H1 (cell line): ENCODE data around the gene CREB3L4.

Experiments used
- CHD1 ChIP-seq: IDR thresholded peaks from 2 replicates; pipeline ENCODE4 v1.6.1; 2012; ENCODE audit warnings: low read depth, low read length, improper control_type of control experiment
- CHD2 ChIP-seq: IDR thresholded peaks from 2 replicates; pipeline ENCODE4 v1.6.1; 2012; ENCODE audit warnings: low read length, improper control_type of control experiment
- CREB1 ChIP-seq: IDR thresholded peaks from 2 replicates; pipeline ENCODE4 v1.6.1; 2012; ENCODE audit warnings: inconsistent platforms
- EGR1 ChIP-seq: IDR thresholded peaks from 2 replicates; pipeline ENCODE4 v1.6.1; 2011; ENCODE audit warnings: low read depth, low read length, borderline replicate concordance
- EZH2 ChIP-seq: fragments of 200-600 bp; sonication (generic); IDR thresholded peaks from 2 replicates; pipeline ENCODE4 v1.7.1; 2012; ENCODE audit warnings: low read depth, mild to moderate bottlenecking, moderate library complexity, low read length, inconsistent platforms; ENCODE audit not compliant: severe bottlenecking
- POLR2A ChIP-seq, 2 experiments: IDR thresholded peaks; 1 replicate in 1 of 2; 2 replicates in 1 of 2; pipeline ENCODE4 v1.6.1; 2011; ENCODE audit warnings: low read depth in 2 of 2, low read length in 2 of 2, mild to moderate bottlenecking in 2 of 2; ENCODE audit errors: control extremely low read depth in 1 of 2
- POLR2AphosphoS5 ChIP-seq: IDR thresholded peaks from 2 replicates; pipeline ENCODE4 v1.6.1; 2011; ENCODE audit warnings: low read depth, low read length
- RNF2 ChIP-seq: fragments of 200-900, 300-1000 bp; sonication (generic); IDR thresholded peaks from 2 replicates; pipeline ENCODE4 v1.7.1; 2016; ENCODE audit warnings: borderline replicate concordance, low read depth, mild to moderate bottlenecking, antibody characterized with exemption, low read length; ENCODE audit not compliant: poor library complexity, severe bottlenecking; ENCODE audit errors: missing control alignments
- SIN3A ChIP-seq, 2 experiments: IDR thresholded peaks in 1 of 2; conservative IDR thresholded peaks in 1 of 2; 2 replicates each; pipeline ENCODE4 v1.6.1; 2011 to 2012; ENCODE audit warnings: low read length in 2 of 2, improper control_type of control experiment in 1 of 2, low read depth in 1 of 2, mild to moderate bottlenecking in 1 of 2
- SP2 ChIP-seq: IDR thresholded peaks from 2 replicates; pipeline ENCODE4 v1.6.1; 2012; ENCODE audit warnings: mild to moderate bottlenecking, low read length, inconsistent platforms
- SRF ChIP-seq: IDR thresholded peaks from 2 replicates; pipeline ENCODE4 v1.6.1; 2011; ENCODE audit warnings: mild to moderate bottlenecking, low read depth, low read length, moderate library complexity
- USF2 ChIP-seq: IDR thresholded peaks from 2 replicates; pipeline ENCODE4 v1.6.1; 2011; ENCODE audit warnings: low read length, improper control_type of control experiment
- TF ChIP-seq, protein P1 (sequence below), 3 experiments: IDR thresholded peaks; 1 replicate in 2 of 3; 2 replicates in 1 of 3; pipeline versions ENCODE4 v1.5.1 to v1.6.1; 2011; ENCODE audit warnings: low read length in 3 of 3, mild to moderate bottlenecking in 3 of 3, inconsistent platforms in 2 of 3, low read depth in 1 of 3, moderate library complexity in 1 of 3; ENCODE audit not compliant: insufficient read depth in 1 of 3; ENCODE audit errors: control extremely low read depth in 1 of 3

- TF ChIP-seq POLR2A (IDR thresholded peaks at IDR 0.05; ENCODE audit: control extremely low read depth in 1 of 2, low read depth in 2 of 2, low read length in 2 of 2) (no peak), POLR2AphosphoS5 (no peak), SIN3A (conservative IDR thresholded peaks at IDR 0.05 in 1 of 2, IDR thresholded peaks at IDR 0.05 in 1 of 2; ENCODE audit: low read depth in 1 of 2, low read length in 2 of 2) (no peak), CHD2 (no peak), CHD1 (no peak), EZH2 (no peak), CREB1 (no peak), RNF2 (no peak), SP2 (no peak), EGR1 (no peak), SRF (no peak), USF2 (no peak)
- TF ChIP-seq, protein P1, sequence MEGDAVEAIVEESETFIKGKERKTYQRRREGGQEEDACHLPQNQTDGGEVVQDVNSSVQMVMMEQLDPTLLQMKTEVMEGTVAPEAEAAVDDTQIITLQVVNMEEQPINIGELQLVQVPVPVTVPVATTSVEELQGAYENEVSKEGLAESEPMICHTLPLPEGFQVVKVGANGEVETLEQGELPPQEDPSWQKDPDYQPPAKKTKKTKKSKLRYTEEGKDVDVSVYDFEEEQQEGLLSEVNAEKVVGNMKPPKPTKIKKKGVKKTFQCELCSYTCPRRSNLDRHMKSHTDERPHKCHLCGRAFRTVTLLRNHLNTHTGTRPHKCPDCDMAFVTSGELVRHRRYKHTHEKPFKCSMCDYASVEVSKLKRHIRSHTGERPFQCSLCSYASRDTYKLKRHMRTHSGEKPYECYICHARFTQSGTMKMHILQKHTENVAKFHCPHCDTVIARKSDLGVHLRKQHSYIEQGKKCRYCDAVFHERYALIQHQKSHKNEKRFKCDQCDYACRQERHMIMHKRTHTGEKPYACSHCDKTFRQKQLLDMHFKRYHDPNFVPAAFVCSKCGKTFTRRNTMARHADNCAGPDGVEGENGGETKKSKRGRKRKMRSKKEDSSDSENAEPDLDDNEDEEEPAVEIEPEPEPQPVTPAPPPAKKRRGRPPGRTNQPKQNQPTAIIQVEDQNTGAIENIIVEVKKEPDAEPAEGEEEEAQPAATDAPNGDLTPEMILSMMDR (IDR thresholded peaks at IDR 0.05; ENCODE audit: control extremely low read depth in 1 of 3, insufficient read depth in 1 of 3, low read depth in 1 of 3, low read length in 3 of 3): no peak
Measured at GRCh38 chr1:153995202-153995601, 27.5 kb downstream of the CREB3L4 start.
